HL-60/S4 treated with phorbol 12-myristate 13-acetate at 8.2 ng/mL for 4 days and 3 days (cell line): ENCODE results near the gene RNF182.
"Not testable (repeated sequence)": the region's sequence is repeated elsewhere in the genome, so short reads cannot be mapped to it uniquely, and the experiment has no call there.

Experiments used
- in situ Hi-C: fragments of 300-500 bp; cut with MboI; formaldehyde crosslinking; loops from 2 replicates; pipeline ENCODE4 v1.15.0; 2022; ENCODE audit warnings: low sequenced_read_pairs

RNF182 gene, protein sequence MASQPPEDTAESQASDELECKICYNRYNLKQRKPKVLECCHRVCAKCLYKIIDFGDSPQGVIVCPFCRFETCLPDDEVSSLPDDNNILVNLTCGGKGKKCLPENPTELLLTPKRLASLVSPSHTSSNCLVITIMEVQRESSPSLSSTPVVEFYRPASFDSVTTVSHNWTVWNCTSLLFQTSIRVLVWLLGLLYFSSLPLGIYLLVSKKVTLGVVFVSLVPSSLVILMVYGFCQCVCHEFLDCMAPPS

DNA sequence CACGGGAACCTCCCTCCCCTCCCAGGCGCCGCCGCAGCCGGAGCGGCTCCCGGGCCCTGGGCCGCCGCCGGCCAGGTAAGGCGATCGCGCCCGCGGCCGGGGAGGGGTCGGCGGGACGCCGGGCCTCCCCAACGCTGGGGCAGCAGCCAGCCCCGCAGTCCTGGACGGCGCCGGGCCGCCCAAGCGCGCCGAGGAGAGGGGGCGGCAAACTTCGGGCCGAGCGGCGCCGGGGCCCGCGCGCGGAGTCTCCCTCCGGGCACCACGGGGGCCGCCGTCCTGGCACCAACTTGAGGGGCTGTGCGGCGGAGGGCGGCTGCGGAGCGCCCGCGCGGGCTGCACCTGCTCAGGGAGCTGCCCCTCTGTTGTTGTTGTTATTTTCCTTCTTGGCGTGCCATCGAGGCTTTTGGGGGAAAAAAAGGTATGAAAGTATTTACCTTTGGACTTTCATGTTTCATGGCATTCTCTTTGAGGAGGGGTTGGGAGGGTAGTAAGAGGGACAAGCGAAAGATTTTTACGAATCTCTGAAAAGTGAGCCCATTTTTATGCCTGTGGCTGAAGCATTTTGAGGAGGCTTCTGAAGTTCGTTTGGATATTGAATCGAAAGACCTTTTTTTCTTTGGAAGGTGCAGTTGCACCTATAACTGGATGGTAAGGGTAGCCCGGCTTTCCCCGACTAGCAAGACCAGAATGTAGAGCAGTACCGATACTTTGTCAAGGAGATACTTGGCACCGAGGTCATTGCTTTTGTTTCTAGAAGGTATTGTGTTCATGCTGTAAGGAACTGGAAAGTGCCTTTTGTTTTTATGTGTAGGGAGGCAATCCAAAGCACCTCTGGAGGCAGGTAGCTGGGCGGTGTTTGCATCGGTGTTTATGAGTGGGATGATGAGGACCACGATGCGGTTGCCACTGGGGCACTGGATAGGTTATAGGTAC lies at the start of gene RNF182:
Gene RNF182, plus strand, starts transcription at position 4 of the 933 bp plus-strand sequence. CDS start 52,168 bp downstream, outside the sequence.
- in situ Hi-C loops = loop anchor here (25.0 kb wide), 1 partner anchor 212 kb away; no protein-coding TSS in a partner anchor

DNA sequence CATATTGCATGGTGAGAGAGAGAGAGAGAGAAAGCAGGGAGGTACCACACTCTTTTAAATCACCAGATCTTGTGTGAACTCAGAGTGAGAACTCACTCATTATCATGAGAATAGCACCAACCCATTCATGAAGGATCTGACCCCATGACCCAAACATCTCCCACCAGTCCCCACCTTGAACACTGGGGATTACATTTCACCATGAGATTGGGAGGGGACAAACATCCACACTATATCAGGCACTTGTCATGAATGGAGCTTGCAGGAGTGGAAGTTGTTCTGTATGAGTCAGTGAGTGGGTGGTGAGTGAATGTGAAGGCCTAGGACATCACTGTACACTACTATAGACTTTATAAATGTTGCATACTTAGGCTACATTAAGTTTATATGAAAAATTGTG lies 47.7 kb upstream of the RNF182 start:
- in situ Hi-C loops = no loop called here

DNA sequence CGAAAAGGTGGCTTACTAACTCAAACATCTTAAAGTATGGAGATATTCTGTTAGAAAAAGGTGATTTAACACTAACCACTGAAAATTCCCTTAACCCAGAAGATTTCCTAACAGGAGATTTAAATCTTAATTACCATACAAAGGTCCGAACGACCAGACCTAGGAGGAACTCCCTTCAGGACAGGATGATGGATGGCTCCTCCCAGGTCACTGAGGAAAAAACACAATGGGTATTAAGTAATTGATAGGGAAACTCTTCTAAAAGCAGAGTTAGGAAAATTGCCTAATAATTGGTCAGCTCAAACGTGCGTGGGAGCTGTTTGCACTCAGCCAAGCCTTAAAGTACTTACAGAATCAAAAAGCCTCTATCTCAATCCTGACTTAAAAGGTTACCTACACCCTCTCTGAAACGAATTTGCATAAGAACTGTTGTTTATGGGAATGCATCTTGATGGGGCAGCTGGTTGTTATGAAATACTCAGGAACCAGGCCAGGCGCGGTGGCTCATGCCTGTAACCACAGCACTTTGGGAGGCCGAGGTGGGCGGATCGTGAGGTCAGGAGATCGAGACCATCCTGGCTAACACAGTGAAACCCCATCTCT lies 44.6 kb upstream of the RNF182 start:
- in situ Hi-C loops = not testable (repeated sequence)

DNA sequence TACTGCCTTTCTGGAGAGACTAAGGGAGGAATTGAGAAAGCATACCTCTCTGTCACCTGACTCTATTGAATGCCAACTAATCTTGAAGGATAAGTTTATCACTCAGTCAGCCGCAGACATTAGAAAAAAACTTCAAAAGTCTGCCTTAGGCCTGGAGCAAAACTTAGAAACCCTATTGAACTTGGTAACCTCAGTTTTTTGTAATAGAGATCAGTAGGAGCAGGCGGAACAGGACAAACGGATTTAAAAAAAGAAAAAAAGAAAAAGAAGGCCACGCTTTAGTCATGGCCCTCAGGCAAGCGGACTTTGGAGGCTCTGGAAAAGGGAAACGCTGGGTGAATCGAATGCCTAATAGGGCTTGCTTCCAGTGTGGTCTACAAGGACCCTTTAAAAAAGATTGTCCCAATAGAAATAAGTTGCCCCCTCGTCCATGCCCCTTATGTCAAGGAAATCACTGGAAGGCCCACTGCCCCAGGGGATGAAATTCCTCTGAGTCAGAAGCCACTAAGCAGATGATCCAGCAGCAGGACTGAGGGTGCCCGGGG lies 43.1 kb upstream of the RNF182 start:
- in situ Hi-C loops = no loop called here

DNA sequence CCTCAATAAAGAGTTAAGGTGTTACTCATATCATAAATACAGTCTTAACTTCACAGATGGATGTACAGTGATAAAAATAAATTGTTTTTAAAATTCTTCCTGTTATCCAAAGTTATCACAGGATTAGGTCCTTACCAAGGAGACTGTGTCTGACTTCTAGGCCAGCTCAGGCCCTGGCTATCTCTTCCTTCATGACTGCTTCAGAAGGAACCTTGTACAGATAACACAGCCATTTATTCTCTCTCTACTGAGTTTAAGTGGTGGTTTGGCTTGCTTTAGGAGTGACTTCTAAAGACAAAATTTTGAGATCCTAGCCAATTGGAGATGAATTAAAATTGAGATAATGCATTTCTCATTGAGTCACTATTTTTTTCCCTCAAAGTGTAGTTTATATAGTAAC lies 40.8 kb upstream of the RNF182 start:
- in situ Hi-C loops = no loop called here

DNA sequence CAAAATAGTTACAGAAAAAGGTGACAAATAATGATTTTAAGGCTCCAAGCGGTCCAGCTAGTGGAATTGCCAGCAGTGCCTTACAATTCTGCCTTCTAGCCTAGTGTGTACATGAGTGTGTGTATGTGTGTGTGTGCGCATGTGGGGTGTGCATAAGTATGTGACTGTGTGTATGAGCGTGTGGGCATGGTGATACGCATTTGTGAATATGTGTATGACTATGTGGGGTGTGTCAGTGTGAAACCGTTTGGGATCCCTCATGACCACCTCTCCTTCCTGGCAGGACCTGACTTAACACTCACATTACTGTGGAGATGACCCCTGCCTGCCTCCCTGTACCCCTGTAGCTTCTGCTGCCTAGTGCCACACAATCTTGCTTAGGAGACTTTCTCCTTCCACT lies 40.4 kb upstream of the RNF182 start:
- in situ Hi-C loops = no loop called here

DNA sequence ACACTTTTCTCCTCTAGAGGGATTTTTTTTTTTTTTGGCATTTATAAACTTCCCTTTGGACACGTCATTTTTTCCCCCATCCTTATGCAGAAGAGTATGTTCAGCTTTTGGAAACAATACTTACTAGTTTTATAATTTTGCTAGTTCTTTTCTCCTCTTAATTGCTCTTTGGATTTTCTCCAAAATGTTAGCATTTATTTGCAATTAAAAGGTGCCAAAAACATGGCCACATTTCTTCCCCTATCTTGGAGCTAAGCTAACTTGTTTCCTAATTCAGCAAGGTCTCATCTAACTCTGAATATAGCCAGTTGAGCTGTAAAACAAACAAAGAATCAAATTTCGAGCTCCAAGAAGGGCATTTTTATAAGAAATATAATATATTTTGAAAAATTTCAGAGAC lies 39.2 kb upstream of the RNF182 start:
- in situ Hi-C loops = no loop called here

DNA sequence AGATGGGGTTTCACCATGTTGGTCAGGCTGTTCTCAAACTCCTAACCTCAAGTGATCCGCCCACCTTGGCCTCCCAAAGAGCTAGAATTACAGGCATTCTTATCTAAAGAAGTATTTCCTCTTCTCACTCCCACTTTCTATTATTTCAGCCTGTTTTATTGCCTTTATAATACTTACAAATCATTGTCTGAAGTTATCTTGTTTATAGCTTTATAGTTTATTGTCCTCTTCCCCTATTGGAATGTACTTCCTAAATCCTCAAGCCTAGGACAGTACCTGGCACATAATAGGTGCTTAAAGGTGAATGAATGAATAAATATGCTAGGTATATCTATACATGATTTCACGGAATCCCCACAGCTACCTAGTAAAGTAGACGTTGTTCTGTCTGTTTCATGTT lies 37.8 kb upstream of the RNF182 start:
- in situ Hi-C loops = no loop called here

DNA sequence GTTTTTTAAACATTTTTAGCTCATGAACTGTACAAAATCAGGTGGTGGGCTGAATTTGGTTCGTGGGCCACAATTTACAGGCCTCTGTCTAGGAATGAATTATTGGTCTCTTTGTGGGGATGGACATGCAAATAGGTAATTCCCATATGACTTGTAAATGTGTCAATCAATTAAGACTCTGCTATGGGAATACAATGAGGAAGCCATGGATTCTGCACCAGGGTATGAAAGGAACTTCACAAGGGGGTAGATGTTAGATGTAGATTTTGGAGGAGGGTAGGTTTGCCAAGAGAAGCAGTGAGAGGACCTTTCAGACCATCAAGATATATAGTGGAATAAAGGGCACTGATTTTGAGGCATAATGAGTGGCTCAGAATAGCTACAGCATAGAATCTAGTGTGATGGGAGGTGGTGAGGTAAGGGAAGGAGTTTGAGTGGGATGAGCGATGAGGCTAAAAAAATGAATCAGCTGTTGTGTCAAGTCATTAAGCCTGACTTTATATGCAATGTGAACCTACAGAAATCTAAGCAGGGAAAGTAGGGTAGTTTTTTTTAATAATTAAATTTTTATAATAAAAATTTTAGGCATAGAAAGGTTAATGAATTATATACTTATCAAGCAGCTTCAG lies 32.6 kb upstream of the RNF182 start:
- in situ Hi-C loops = no loop called here

DNA sequence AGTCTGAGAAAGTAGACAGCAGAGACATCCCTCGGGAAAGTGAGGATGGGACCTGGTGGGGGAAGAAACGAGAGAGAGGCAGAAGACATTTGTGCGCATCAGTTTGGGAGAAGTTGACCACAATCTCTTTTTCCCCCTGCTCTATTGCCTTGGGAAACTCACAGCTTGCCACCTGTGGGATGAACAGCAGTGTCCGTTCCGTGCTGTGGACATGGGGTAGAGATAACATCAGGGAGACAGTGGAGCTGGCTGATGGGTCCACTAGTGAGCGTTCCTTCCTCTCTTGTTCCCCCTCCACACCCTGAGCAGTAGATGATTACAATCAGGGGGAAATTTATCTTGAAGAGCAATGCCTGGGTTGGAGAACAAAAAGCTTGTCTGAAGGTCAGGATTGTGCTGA lies 21.8 kb upstream of the RNF182 start:
- in situ Hi-C loops = loop anchor here (25.0 kb wide), 1 partner anchor 234 kb away; no protein-coding TSS in a partner anchor

DNA sequence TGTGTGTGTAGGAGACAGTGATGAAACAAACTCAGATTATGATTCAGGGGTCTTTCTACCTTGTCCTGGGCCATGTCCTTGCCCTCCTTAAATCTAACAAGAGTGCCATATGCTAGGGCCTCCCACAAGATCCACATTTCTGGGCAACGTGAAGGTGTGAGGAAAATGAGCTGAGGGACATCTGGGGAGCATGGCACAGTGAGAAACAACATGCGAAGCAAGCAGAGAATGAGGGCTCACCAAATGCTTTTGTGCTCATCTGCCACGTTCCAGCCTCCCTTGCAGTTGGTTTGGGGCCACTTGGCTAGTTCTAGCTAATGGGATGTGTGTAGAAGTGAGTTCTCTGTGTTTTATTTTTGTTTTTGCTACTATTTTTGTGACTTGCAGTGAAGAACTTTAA lies 21.4 kb upstream of the RNF182 start:
- in situ Hi-C loops = loop anchor here (25.0 kb wide), 1 partner anchor 234 kb away; no protein-coding TSS in a partner anchor

DNA sequence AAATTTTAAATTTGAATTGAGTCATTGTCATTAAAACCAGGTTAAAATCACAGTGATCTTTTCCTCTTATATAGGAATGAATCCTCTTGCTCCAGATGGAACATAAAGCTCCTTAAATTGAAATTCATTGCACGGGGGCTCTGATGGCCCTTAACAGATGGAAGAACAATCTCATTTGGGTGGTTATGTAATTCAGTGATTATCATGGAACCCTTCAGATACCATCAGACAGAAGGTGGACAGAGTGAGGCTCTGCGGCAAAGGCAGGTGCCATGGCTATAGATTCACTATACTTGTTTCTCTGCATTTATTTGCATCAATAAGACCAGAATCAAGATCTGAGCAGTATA lies 17.8 kb upstream of the RNF182 start:
- in situ Hi-C loops = loop anchor here (25.0 kb wide), 1 partner anchor 230 kb away; no protein-coding TSS in a partner anchor

DNA sequence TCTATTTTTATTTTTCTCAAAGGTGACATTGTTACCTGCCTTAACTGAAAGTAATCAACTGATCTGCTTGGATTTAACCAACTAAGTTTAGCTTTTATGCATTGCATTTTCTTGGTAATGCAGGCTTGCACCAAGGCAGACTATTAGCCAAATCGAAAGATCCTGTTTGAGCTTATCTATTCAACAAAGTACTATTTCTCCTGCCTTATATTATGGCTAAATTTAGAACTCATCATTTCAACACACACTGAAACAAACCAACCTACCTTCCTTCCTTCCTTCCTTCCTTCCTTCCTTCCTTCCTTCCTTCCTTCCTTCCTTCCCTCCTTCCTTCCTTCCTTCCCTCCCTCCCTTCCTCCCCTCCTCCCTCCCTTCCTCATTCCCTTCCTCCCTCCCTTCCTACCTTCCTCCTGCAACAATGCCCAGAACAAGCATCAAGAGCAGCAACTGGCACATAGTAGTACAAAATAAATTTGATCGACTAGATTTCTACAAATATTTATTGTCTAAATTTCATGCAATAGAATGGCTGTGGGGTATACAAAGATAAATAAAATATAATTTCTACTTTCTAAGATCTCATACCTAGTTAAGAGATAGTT lies 17.0 kb upstream of the RNF182 start:
- in situ Hi-C loops = loop anchor here (25.0 kb wide), 1 partner anchor 230 kb away; no protein-coding TSS in a partner anchor

DNA sequence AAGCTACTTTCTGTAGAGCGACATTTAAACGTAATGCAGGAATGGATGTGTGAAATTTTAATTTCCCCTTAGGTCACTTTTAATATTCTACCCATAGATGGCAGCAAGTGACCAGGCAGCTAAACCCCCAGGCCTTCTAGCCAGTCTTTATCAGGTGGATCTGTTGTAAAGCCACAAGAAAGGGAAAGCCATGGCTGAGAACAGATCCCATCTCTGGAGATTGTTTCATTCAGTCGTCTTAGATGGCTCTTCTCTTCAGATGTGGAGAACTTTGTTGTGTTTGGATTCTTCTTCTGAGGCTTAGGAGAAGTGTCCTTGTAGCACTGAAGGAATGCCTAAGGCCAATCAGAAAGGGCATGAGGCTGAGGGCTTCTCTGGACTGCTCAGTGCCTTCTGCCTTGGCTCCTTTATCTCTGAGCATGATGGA lies 15.8 kb upstream of the RNF182 start:
- in situ Hi-C loops = loop anchor here (25.0 kb wide), 1 partner anchor 228 kb away; no protein-coding TSS in a partner anchor

DNA sequence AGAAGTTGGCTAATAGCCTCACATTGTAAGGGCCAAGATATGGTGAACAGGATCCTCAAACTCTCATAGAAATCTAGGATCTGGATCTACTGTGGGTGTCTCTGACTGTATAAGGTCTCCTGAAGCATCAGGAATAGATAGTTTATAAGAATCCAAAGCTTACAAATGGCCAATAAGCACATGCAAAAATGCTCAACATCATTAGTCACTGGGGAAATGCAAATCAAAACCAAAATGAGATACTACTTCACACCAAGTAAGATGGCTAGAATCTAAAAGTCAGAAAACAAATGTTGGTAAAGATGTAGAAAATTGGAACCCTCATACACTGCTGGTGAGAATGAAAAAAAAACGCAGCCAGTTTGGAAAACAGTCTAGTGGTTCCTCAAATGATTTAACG lies 14.3 kb upstream of the RNF182 start:
- in situ Hi-C loops = loop anchor here (25.0 kb wide), 1 partner anchor 227 kb away; no protein-coding TSS in a partner anchor

DNA sequence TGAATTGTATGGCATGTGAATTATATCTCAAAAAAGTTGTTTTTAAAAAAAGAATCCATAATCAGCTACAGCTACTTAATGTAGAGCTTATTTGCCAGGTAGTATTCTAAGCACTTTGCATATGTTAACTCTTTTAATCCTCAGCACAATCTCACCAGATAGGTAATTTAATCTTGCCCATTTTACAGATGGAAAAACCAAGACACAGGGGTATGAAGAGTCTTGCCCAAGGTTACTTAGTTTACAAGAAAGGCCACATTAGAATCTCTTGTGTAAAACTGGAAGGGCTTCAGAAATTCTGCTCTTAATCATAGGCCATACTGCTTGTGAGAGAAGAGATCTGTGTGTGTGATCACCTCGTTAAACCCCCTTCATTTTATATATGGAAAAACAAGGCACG lies 13.4 kb upstream of the RNF182 start:
- in situ Hi-C loops = loop anchor here (25.0 kb wide), 1 partner anchor 226 kb away; no protein-coding TSS in a partner anchor

DNA sequence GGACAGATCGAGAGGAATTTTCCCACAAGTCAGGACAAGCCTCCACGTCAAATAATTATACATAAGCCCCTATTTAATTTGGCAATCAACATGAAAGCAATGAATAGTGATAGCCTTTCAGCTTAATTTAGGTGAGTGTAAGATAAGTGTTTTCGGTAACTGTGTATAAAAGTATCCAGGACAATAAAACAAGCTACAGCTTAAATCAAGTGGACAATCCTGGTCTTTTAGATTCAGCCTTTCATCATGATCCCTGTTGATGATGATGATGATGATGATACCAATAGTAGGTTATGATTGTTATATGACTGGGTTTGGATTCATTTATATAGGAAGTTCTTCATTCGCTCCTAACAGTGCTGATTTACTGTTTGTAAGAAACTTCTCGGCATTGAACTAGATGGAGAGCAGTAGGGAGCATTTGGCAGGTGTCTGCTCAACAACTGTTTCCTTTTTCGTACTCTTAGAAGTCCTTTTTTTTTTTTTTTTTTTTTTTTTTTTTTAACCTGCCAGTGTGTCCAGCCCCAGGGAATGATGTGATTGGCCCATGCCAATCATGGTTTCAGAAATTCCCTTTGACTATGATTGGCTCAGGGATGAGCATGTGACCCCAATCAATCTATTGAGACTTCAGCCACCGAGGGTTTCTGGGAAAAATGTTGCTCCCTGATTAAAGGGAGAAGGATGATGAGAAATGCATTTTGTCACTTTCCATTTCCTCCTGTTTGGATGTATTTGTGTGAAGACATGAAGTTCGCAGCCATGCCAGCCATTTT lies 11.3 kb upstream of the RNF182 start:
- in situ Hi-C loops = loop anchor here (25.0 kb wide), 1 partner anchor 224 kb away; no protein-coding TSS in a partner anchor

DNA sequence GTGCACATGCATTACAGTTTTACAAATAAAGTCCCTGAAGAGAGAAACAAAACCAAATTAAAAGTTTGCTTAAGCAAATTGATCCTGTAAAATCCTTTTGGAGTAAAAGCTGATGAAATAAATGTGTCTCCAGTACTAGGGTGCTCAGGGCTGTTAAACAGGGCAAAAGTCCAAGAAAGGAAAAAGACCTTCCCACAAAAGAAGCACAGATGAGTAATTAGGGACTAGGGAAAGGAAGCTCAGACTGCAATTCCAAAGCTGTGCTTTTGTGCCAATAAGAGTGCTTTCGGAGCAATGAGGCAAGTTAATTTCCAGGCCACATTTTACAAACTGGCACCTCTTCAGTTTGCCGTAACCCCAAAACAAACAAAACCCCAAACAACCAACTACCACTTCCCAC lies 10.4 kb upstream of the RNF182 start:
- in situ Hi-C loops = loop anchor here (25.0 kb wide), 1 partner anchor 223 kb away; no protein-coding TSS in a partner anchor
